HG03342 (cell line): ENCODE measurements around the gene TINAGL1.

ENCODE experiments used
- ATAC-seq: cut with Tn5 transposase; IDR thresholded peaks from one replicate; pipeline ENCODE4 v1.9.1; 2021; ENCODE audit warnings: mild to moderate bottlenecking, moderate library complexity; ENCODE audit not compliant: unreplicated experiment

Gene TINAGL1

DNA sequence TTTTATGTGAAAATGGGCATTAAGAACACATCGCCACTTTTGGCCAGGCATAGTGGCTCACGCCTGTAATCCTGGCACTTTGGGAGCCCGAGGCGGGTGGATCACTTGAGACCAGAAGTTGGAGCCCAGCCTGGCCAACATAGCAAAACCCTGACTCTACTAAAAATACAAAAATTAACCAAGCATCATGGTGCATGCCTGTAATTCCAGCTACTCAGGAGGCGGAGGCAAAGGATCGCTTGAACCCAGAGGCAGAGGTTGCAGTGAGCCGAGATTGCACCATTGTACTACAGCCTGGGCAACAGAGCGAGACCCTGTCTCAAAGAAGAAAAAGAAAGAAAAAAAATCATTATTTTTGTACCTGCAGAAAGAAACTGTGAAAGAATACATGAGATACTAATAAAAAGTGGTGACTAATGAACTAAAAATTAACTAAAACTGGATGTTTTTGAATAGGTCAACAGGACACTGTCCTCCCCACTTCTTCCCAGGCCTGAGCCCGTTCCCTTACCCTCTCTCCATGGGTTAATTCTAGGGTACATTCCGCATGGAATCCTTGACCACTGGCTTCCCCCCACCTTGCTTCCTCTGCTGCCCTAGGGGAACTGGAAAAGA, 8.3 kb upstream of the TINAGL1 start:
- no peak for ATAC-seq

DNA sequence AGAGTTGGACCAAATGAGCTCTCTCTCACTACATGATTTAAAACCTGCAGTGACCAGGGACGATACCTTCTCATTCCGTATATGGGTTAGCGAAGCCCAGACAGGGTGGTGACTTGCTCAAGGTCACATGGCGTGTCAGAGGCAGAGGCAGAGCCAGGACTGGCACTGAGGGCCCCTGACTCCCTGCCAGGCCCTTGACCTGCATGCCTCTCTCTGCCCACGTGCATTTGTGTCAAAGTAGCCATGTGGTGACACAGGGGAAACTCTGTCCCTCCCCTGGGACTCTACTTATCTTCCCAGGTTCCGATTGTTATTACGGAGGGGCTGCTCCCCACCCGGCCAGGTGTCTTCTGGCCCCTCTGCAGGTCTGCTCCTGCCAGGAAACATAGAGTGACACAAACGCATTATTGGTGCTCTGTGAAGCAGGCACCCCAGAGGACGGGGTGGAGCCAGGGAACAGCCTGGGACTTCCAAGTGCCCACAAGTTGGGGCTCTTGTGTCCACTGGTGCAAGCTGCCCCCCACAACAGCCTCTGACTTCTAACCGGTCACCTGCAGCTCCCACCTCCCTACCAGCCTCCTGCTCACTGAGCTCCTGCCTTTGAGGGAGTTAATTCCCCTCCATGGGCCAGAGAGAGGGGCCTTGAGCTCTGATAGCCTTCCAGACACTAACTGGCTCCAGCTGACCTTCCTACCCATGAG, 7.3 kb upstream of the TINAGL1 start:
- ATAC-seq: no peak

DNA sequence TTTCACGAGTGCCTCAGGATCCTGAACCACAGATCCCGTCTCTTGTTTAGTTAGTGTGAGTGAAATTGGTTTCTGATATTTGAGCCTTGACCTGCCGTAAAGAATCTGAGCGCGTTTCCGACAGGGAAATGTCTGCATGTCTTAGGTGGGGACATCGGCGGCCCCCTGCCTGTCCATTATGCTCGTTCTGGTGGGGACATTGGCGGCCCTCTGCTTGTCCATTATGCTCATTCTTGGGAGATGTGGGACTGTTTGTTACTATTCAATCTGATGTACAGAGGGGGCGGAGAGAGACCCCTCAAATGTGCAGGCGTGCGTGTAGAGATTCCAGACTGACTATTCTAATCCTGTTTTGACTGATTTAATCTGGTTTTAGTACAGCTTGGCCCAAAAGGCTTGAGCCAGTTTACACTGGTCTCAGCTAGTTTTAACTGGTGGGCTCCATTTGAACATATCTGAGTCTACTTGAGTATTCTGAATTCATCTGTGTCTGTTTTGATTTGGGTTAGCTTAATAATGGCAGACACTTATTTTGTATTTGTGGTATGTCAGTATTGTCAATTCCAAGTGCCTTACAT, 6.6 kb upstream of the TINAGL1 start:
- no peak for ATAC-seq

DNA sequence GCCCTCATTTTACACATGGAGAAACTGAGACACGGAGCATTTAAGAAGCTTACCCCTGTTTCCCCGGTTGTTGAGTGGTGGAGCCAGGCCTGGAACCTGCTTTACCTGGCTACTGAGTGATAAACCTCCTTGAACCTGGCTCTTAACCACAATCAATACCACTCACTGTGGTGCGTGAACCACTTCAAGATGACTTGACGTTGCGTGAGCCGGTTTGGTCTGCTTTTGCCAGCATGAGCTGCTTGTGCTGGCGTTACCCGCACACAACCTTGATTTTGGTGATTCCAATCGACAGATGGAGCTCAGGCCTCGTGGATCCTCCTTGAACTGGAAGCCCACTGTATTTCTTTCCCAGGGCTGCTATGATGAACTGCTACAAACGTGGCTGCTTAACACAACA, 6.1 kb upstream of the TINAGL1 start:
- no peak for ATAC-seq

DNA sequence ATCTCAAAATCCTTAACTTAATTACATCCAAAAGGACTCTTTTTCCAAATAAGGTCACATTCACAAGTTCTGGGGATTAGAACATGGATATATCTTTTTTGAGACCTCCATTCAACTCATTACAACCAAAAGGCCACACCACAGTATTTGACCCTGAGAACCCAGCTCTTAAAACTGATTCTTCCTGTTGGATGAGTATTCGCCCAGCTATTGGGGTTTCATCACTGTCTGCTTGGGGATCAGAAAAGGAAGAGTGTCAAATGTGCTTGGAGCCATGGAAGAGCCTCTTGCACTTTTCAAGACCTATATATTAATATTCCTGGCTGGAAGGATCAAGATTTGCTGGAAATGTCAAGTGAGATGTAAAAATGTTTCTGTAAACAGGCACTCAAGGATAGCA, 5.4 kb upstream of the TINAGL1 start:
- no peak for ATAC-seq

DNA sequence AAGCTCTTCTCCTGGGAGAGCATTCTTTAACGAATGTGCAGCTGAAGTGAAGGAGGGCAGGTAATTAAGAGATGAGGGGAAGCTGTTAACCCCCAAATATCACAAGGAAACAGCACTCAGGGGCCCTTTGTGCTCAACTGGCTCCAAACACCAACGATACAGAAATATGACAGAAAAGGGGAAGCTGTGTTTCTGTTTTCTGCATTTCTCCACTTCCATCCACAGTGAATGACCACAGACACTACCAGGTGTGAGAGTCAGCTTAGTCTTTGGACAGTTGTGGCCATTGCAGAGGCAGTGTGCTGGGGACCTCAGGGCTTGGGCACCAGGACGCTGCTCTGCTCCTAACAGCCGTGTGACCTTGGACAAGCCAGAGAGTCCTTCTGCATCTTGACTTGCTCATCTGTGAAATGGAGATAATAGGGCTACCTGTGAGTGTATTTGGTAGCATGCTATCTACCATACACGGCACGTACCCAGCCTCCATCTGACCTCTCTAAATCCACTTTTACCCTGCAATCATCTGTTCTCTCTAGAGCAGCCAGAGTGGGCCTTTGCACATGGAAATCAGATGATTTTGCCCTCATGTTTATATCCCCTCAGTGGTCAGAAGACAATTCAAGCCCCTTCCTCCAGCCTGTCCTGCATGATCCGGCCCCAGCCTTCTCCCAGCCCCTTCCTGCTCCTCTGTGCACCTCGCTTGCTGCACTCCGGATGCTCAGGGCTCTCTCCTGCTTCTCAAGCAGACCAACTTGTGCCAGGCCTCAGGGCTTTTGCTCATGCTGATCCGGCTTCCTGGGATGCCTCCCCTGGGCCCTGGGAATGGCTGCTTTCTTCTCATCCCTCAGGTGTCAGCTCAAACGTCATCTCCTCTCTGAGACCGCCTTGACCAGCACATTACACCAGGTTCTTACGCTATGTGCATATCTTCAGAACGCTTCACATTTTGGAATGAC, 4.7 kb upstream of the TINAGL1 start:
- no peak for ATAC-seq

DNA sequence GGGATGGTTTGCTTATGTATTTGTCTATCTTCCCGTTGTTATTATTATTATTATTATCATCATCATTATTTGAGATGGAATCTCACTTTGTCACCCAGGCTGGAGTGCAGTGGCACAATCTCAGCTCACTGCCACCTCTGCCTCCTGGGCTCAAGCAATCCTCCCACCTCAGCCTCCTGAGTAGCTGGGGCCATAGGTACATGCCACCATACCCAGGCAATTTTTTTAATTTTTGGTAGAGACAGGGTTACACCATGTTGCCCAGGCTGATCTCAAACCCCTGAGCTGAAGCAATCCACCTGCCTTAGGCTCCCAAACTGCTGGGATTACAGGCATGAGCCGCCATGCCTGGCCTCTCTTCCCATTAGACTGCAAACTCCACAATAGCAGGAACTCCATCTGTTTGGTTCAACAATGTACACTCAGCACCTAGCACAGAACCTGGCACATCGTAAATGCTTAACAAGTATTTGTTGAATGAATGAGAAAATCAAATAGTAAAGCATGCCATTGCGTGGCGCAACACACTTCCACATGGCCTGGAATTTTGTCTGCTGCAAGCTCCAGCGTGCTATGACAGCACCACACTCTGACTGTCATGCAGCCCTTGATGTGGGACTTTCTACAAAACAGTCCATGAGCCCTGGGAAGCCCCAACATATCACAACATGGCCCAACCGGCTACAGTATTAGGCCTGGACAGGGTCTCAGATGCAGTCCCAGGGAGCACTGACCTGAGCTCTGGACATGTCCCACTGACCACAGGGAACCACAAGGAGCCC, 3.8 kb upstream of the TINAGL1 start:
- ATAC-seq: no peak

DNA sequence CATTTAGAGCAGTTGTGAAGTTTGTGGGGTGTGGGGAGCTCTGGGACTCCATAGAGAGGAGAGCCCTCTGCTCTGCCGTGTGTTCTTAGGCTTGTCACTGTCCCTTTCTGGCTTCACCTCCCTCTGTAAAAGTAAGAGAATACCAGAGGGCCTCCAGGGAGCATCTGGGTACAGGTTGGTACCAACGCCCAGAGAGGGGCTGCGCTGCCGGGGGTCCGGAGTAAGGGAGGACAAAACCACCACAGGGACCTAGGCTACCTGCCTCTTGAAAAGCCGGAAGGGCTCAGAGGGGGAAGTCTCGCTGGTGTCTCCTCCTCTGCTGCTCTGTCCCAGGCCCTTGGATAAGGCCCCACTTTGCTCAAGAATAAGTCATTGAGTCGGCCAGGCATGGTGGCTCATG, 3.1 kb upstream of the TINAGL1 start:
- ATAC-seq: no peak

DNA sequence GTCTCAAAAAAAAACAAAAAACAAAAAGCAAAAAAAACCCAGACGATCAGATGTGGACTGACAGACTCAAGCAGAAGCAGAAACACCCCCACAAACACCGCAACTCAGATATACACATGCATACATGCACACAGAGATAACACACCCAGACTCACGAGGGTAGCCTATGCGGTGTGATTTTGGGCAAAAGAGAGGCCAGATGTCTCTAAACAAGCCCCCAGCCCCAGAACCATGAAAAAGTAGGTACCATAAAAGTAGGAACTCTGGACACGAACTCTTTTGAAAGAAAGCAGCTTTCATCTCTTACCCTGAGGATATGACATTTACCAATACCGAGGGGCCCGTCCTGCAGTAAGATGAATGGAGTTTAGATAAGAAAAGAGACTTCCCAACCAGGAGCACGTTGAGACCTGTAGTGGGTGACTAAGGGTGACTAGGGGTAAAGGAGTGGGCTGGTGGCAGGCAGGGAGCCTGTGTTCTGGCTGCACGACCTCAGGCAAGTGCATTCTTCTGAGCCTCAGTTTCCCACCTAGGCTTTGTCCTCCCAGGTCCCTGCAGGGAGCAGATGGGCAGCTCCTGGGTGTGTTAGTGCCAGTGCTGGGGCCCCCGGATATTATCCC, 1.5 kb upstream of the TINAGL1 start:
- no peak for ATAC-seq

DNA sequence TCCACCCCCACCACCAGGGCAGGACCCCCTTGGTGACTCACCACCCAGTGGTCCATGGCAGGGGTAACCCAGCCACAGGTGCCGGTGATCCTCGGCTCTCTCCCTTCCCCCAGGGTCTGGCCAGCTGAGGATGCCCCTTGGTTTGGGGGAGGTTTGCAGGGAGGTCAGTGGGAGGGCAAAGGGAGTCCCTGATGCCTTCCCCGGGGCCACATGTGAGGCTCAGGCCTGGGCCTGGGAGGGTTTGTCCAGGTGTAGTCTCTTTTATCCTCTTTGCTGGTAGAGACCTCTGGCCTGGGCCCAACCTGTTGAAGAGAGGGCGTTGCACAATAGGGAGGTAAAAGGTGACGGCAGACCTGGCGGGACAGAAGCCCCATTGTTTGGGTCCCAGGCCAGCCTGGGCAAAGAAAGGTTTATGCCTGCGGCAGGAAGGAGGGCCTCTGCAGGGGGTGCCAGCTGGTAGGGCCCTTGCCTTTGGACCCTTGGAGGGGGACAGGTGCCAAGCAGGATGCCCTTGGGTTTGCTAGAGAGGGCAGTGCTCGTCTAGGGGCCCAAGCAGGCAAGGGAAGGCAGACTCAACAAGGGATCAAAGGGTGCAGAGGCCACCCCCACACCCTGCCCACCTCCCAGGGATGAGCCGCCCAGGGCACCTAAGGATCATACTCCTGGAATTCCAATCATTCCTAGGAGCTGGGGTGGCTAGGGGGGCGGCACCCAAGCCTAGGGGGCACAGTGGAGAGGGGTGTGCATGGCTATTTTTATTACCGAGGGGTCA, 760 bp upstream of the TINAGL1 start:
- ATAC-seq: no peak

DNA sequence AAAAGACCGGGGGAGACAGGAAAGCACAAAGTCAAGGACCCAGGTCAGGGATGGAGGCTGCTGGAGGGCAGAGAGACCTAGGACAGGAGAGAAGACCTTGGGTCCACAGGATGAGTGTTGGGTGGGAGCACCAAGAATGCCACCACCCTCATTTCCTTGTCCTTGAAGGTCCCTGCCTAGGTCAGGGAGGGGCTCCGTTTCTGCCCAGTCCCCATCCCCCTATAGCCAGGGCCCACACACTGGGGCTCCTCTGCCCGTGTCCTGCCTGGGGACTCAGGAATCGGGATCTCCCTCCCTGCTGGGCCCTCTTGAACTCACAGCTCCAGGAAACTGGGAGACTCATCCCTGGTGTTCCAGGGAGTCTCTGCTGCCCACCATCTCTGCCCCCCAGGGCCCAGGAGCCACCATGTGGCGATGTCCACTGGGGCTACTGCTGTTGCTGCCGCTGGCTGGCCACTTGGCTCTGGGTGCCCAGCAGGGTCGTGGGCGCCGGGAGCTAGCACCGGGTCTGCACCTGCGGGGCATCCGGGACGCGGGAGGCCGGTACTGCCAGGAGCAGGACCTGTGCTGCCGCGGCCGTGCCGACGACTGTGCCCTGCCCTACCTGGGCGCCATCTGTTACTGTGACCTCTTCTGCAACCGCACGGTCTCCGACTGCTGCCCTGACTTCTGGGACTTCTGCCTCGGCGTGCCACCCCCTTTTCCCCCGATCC, 584 bp downstream of the TINAGL1 start:
- ATAC-seq: no peak

DNA sequence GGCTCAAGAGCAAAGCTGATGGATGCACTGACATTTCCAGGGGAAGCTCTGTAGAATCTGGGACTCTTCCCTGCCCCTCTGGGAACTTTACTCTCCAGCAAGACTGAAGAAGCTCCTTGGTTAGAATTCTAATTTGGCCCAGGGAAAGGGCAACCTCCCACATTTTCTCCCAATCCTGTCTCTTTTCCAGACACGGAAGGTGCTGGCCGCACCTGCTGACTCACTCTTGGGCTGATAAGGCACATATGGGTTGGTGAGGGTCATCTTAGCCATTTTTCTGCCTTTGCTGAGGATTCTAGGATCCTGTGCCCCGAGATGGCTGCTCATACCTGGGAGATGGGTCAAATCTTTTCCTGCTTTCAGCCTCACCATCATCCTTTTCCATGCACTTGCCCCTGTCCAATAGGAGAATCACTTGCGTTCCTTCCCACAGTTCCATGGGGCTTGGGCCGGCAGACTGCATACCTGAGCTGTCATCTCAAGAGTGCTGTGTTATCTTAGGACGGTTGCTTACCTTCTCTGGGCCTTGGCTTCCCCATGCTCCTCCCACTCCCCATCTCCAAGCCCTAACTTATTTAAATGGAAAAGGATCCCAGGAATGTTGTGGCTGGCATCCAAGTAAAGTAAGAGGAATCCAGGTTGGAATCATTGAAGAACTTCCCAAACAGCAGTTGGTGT, 1.3 kb downstream of the TINAGL1 start:
- no peak for ATAC-seq

DNA sequence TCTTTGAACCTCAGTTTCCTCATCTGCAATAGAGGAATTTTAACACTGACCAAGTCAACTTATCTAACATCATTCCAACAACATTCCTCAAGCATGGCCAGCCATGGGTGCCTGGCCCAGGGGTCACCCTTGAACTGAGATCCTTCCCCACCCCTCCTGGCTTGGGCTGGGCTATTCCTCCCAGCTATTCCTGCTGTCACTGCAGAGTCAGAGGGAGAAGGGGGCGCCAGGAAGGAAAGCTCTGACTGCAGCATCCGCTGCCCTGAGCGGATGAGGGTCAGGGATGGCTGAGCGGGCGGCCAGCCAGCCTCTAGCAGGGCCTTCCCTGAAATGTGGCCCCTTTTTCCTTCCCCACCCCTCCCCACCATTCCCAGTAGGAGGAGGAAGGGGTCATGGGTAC, 3.1 kb downstream of the TINAGL1 start:
- ATAC-seq: no peak

DNA sequence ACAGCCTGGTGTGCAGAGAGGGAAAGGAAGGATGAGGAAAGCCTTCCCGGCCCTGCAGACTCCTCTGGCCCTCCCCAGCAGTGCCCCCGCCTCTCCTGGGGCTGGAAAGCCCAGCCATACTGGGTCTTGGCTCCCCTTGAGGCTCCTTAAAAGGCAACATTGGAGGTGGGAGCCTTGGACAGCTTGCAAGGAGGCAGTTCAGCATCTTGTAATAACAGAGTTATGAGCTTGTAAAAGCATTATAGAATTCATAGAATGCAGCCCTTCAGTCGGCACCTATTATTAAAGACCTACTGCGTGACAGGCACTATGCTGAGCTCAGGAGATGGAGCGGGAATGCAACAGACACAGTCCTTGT, 4.2 kb downstream of the TINAGL1 start:
- no peak for ATAC-seq

DNA sequence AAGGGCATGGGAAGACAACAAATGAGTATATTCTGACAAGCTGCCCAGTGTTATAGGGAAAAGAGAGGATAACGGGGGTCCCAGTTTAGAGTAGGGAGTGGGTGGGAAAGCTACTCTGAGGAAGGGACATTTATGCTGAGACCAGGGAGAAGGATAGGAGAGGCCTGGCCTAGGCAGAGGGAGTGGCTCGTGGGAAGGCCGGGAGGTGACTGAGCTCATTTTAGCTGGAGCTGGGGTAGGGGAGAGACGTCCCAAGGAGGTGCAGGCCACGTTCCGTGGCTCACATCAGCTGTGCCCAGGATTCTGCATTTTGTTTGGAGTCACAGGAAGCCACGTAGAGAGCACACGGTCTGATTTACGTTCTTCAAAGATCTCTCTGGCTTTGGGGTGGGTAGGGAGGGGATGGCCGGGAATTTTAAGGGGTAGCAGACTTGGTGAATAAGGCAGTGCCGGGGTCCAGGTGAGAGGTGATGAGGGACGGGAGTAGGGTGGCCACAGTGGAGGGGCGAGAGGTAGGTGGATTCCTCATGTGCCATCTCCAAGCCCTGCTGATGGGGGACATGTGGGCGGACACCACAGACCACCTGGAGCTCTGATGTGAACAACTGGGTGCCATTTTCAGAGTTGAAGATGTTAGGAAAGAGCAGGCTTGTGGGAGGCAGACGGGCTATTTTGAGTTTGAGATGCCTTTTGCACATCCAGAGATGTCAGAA, 4.7 kb downstream of the TINAGL1 start:
- ATAC-seq: no peak

DNA sequence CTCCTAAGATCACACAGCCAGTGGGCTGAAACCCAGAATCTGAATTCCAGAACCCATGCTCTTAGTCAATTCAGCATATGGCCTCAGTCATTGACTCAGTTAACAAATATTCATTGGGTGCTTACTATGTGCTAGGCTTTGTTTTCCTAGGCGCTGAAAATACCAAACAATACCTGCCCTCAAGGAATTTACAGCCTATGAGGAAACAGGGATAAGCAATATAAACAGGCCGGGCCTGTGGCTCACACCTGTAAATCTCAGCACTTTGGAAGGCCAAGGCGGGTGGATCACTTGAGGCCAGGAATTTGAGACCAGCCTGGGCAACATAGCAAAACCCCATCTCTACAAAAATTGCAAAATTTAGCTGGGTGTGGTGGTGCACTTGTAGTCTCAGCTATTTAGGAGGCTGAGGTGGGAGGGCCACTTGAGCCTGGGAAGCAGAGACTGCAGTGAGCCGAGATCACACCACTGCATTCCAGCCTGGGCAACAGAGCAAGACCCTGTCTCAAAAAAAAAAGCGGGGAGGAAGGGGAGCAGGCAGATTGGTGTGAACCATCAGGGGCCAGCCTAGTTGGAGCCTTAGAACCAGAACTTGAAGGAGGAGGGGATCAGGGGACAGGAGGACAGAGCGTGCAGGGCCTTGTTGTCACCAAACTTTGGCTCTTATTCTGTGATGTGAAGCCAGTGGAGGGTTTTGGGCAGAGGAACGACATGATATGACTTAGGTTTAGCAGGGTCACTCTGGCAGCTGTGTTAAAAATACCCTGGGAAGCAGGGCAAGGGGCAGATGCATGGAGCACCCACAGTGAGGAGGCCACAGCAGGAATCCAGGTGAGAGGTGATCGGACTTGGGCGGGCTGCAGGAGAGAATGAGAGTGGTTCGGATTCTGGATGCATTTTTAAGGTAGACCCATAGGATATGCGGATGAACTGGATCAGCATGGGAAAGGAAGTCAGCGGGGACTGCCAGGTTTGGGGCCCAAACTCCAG, 5.8 kb downstream of the TINAGL1 start:
- ATAC-seq: no peak
